Stomach smooth muscle (tissue), 2 donors: ENCODE data around the gene EBF4.

Source experiments
- H3K27ac ChIP-seq: one replicate; pipeline ENCODE4 v1.7.0; 2013; ENCODE audit warnings: mild to moderate bottlenecking, low read length, inconsistent platforms
- H3K27me3 ChIP-seq, 2 donors: one replicate each; pipeline ENCODE4 v1.7.0; 2013; ENCODE audit warnings: low read length in 2 of 2; ENCODE audit not compliant: insufficient read depth in 2 of 2, control insufficient read depth in 1 of 2
- H3K36me3 ChIP-seq, 2 donors: one replicate each; pipeline ENCODE4 v1.7.0; 2013; ENCODE audit warnings: low read length in 2 of 2; ENCODE audit not compliant: control insufficient read depth in 2 of 2, insufficient read depth in 2 of 2
- H3K4me1 ChIP-seq: one replicate; pipeline ENCODE4 v1.7.0; 2013; ENCODE audit warnings: low read length; ENCODE audit not compliant: control insufficient read depth, insufficient read depth
- H3K4me3 ChIP-seq, 2 donors: one replicate each; pipeline ENCODE4 v1.7.0; 2013; ENCODE audit warnings: low read length in 2 of 2
- H3K9ac ChIP-seq, 2 donors: one replicate each; pipeline ENCODE4 v1.7.0; 2013; ENCODE audit warnings: low read length in 2 of 2, mild to moderate bottlenecking in 1 of 2
- H3K9me3 ChIP-seq, 2 donors: one replicate each; pipeline ENCODE4 v1.7.0; 2013; ENCODE audit warnings: low read length in 2 of 2; ENCODE audit not compliant: control insufficient read depth in 2 of 2
- donor health status: healthy.
- donor health status: Pancreatic carcinoma.

EBF4 gene

DNA sequence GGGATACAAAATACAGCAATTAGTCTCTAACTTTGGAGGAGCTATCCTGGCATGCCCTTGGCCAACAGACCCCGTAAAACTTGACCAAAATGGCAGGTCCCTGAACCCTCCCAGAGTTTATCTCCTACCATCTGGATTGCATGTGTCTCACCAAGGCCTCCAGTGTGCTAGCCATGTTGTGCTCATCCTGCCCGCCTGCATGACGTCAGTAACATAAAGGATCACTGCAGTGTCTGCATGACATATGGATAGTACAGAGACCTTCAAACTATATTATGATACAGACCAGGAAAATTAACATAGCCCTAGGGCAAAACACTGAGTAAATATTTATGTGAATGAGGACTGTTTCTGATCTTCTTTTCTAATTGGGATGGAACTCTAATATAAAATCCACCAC, 82.6 kb downstream of the EBF4 start:
- Histone ChIP-seq H3K27me3 (peaks cover 0 to 4% of the 10 kb centered on the region in 2 donors), H3K9ac (no peak overlapping the region), H3K36me3 (no peaks in the 10 kb centered on the region), H3K4me3 (no peak overlapping the region), H3K4me1 (no peaks in the 10 kb centered on the region), H3K9me3 (peaks cover 2 to 5% of the 10 kb centered on the region in 2 donors), H3K27ac (no peak overlapping the region)

DNA sequence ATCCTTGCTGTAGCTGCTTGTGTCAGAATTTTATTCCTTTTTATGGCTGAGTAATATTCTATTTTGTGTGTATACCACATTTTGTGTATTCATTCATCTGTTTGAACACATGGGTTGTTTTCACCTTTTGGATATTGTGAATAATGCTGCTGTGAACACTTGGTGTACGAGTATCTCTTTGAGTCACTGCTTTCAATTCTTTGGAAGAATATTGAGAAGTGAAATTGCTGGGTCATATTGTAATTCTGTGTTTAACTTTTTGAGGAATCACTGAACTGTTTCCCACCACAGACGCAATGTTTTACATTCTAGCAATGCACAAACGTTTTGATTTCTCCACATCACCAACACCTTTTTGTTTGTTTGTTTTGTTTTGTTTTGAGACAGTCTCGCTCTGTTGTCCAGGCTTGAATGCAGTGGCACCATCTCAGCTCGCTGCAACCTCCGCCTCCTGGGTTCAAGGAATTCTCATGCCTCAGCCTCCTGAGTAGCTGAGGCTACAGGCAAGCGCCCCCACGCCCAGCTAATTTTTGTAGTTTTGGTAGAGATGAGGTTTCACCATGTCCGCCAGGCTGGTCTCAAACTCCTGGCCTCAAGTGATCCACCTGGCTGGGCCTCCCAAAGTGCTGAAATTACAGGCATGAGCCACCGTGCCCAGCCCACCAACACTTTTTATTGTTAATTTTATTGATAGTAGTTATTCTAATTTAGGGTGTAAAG, 86.2 kb downstream of the EBF4 start:
- H3K4me3 ChIP-seq, result no peak overlapping the region
- H3K27ac ChIP-seq, result no peak overlapping the region
- no peak overlapping the region for H3K9ac ChIP-seq
- H3K9me3 ChIP-seq, result peaks cover 2 to 5% of the 10 kb centered on the region in 2 donors
- no peaks in the 10 kb centered on the region for H3K36me3 ChIP-seq
- H3K27me3 ChIP-seq, result no peaks in the 10 kb centered on the region
- no peaks in the 10 kb centered on the region for H3K4me1 ChIP-seq

DNA sequence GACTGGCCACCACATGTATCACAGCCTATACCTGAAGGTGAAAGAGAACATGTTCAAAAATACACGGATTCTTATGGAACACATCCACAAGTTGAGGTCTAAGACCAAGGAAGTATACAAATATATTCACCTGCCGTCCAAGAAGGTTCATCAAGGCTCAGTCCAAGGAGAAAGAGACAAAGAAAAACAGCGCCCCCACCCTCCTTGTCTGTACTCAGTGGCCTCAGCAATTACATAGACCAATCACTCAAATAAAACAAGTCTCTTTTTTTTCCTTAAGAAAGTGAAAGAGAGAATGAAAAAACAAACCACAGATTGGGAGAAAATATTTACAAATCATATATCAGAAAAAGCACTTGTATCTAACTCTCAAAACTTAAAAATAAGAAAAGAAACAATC, 88.4 kb downstream of the EBF4 start:
- no peak overlapping the region for H3K4me3 ChIP-seq
- no peaks in the 10 kb centered on the region for H3K4me1 ChIP-seq
- no peaks in the 10 kb centered on the region for H3K27me3 ChIP-seq
- H3K27ac ChIP-seq, result no peak overlapping the region
- H3K9ac ChIP-seq, result no peak overlapping the region
- no peaks in the 10 kb centered on the region for H3K36me3 ChIP-seq
- H3K9me3 ChIP-seq, result peaks cover 0 to under 1% of the 10 kb centered on the region in 2 donors

DNA sequence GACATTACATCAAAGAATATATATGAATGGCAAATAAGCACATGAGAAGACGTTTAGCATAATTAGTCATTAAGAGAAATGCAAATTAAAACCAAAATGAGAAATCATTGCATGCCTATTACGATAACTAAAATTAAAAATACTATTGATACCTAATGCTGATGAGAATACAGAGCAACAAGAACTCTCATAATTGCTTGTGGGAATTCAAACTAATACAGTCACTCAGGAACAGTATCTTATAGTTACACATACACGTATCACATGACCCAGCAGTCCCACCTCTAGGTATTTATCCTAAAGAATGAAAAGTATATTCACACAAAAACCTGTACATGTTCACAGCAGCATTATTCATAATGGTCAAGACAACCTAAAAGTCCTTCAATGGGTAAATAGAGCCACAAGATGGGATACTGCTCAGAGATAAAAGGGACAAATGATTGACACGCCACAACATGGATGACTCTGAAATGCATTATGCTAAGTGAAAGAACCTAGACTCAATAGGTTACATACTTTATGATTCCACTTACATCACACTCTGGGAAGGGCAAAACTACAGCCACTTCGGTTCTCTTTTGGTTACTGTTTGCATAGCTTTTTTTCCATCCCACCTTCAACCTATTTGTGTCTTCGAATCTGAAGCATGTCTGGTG, 91.5 kb downstream of the EBF4 start:
- Histone ChIP-seq H3K9ac (no peak overlapping the region), H3K36me3 (no peaks in the 10 kb centered on the region), H3K27me3 (no peaks in the 10 kb centered on the region), H3K4me1 (no peaks in the 10 kb centered on the region), H3K4me3 (no peak overlapping the region), H3K27ac (no peak overlapping the region), H3K9me3 (no peaks in the 10 kb centered on the region)

DNA sequence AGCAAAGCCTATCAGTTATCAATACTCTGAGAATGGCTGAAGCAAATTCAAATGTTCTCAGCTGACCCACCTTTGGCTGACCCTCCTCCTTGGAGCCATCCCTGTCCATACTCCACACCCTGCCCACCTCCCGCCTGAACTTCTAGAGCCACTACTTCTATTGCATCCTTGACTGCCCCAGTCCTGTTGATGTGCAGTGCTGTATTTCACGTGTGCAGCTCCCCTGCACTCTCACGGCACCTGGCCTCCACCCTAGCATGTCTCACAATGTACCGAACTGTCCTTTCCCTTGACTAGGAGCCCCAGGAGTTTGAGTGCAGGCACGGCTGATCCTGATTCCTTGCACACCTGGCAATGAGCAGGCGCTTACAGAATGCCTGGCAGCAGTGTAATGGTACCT, 100.9 kb downstream of the EBF4 start:
- no peak overlapping the region for H3K27ac ChIP-seq
- H3K27me3 ChIP-seq, result peaks cover 6 to 16% of the 10 kb centered on the region in 2 donors
- no peak overlapping the region for H3K9ac ChIP-seq
- no peaks in the 10 kb centered on the region for H3K36me3 ChIP-seq
- H3K9me3 ChIP-seq, result no peaks in the 10 kb centered on the region
- no peaks in the 10 kb centered on the region for H3K4me1 ChIP-seq
- H3K4me3 ChIP-seq, result no peak overlapping the region

GRCh38 chr20:2794202-2794748, 101.7 kb downstream of the EBF4 start:
- Histone ChIP-seq H3K27me3 (peaks cover 13 to 19% of the 10 kb centered on the region in 2 donors), H3K36me3 (no peaks in the 10 kb centered on the region), H3K4me1 (peaks cover under 1% of the 10 kb centered on the region), H3K27ac (no peak overlapping the region), H3K9me3 (no peaks in the 10 kb centered on the region), H3K4me3 (no peak overlapping the region), H3K9ac (no peak overlapping the region)

DNA sequence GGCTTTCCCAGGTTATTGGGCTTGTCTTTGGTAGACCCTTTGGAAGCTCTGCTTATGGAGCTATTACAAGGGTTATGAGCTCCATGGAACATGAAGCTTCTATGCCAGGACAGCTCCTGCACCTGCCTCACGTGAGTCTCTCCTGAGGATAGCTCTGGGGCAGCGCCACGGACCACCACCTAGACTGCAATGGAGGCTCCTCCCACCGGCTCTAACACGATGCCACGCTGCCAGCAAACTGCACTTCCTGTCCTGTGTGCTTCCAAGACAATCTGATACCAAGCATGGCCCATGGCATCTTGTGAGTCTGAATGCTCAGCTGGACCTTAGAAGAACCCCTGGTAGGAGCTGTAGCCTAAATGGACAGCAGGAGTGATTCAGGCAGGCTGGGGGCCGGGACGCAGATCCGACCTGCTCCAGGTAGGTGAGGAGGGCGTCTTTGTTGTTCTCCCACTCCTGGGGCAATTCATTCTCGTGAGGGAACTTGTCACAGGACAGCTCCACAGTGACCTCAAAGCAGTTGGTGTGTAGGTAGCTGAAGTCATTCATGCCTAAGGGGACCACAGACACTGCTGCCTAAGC, 102.4 kb downstream of the EBF4 start:
- no peaks in the 10 kb centered on the region for H3K36me3 ChIP-seq
- H3K27ac ChIP-seq, result no peak overlapping the region
- H3K4me1 ChIP-seq, result peaks cover 7% of the 10 kb centered on the region
- H3K9me3 ChIP-seq, result no peaks in the 10 kb centered on the region
- no peak overlapping the region for H3K9ac ChIP-seq
- peaks cover 20 to 26% of the 10 kb centered on the region in 2 donors for H3K27me3 ChIP-seq
- H3K4me3 ChIP-seq, result no peak overlapping the region

GRCh38 chr20:2795451-2795850, 102.9 kb downstream of the EBF4 start:
- Histone ChIP-seq H3K4me1 (peaks cover 11% of the 10 kb centered on the region), H3K4me3 (no peak overlapping the region), H3K36me3 (no peaks in the 10 kb centered on the region), H3K9me3 (no peaks in the 10 kb centered on the region), H3K9ac (no peak overlapping the region), H3K27me3 (peaks cover 24 to 28% of the 10 kb centered on the region in 2 donors), H3K27ac (no peak overlapping the region)

GRCh38 chr20:2796011-2796660, 103.6 kb downstream of the EBF4 start:
- Histone ChIP-seq H3K4me3 (no peak overlapping the region), H3K36me3 (no peaks in the 10 kb centered on the region), H3K9me3 (no peaks in the 10 kb centered on the region)

DNA sequence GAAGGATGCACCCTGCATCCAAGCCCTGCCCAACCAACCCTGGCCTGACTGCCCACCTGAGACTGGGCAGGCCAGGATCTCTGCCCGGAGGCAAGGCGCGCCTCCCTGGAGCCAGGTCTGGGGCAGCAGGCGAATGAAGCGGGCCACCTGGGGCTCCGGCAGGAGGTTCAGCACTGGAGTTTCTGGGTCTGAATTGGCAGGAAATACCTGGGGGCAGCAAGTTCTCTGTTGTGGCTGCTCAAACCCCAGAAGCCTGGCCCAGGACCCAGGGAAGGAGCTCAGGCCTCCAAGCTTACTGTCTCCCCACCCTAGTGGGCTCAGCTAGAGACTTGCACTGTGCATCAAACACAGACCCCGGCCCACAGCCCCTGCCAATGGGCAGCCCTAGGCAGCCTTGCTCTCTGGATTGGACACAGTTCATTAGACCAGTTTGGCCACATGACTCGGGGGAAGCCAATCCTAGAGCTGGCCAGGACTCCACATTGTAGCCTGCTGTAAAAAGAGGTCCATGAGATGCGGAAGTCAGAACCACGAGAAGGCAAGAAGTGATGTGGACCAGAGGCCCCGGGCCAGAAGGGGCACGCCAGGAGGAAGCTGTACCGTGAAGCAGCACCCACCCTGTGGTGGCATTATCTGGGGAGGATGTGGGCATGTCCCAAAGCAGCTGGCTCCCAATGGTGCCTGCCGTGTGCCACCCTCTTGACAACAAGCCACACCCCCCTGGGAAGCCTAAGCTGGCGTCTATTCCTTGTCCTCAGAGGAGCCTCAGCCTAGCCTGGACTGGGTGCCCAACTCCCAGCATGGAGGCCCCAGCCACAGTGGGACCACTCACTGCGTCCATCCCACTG, 104.8 kb downstream of the EBF4 start:
- Histone ChIP-seq H3K9ac (no peak overlapping the region), H3K4me1 (peaks cover 11% of the 10 kb centered on the region), H3K9me3 (no peaks in the 10 kb centered on the region), H3K27me3 (peaks cover 37 to 38% of the 10 kb centered on the region in 2 donors), H3K4me3 (no peak overlapping the region), H3K36me3 (no peaks in the 10 kb centered on the region), H3K27ac (no peak overlapping the region)

More at GRCh38 chr20:2796011-2796660, 103.6 kb downstream of the EBF4 start:
- Histone ChIP-seq H3K4me1 (peaks cover 11% of the 10 kb centered on the region), H3K27me3 (peaks cover 30 to 33% of the 10 kb centered on the region in 2 donors), H3K27ac (no peak overlapping the region), H3K9ac (no peak overlapping the region)
